Hematopoietic multipotent progenitor cell treated with erythropoietin and hydrocortisone succinate and interleukin-3 and kit ligand, for 6 days (in vitro differentiated cells): ENCODE results near the gene LRRTM2.

Experiments used
- DNase-seq: peaks from one replicate; pipeline ENCODE4 v3.0.0-alpha.2; 2015

The LRRTM2 gene

GRCh38 chr5:138878437-138879235 lies 3.5 kb upstream of the LRRTM2 start:
- DNase-seq = no peak

- DNase-seq = no peak
These were observed 1.7 kb upstream of the LRRTM2 start for GRCh38 chr5:138876811-138877210.

- no peak for DNase-seq
These were observed 811 bp upstream of the LRRTM2 start for GRCh38 chr5:138875946-138876345.

- no peak for DNase-seq
These were observed 379 bp upstream of the LRRTM2 start for GRCh38 chr5:138875552-138875875.

- no peak for DNase-seq
These were observed 894 bp downstream of the LRRTM2 start for GRCh38 chr5:138874241-138874640.

- DNase-seq = no peak
These were observed 1.5 kb downstream of the LRRTM2 start for GRCh38 chr5:138873466-138874221.

GRCh38 chr5:138872841-138873465 lies 2.2 kb downstream of the LRRTM2 start:
- DNase-seq = no peak

GRCh38 chr5:138870611-138871010 lies 4.5 kb downstream of the LRRTM2 start:
- no peak for DNase-seq

GRCh38 chr5:138869763-138870500 lies 5.2 kb downstream of the LRRTM2 start:
- no peak for DNase-seq

- DNase-seq = no peak
These were observed 6.1 kb downstream of the LRRTM2 start for GRCh38 chr5:138869038-138869437.

GRCh38 chr5:138867011-138867410 lies 8.1 kb downstream of the LRRTM2 start:
- no peak for DNase-seq

GRCh38 chr5:138853132-138853531 lies 22.0 kb downstream of the LRRTM2 start:
- DNase-seq = no peak

GRCh38 chr5:138850865-138851435 lies 24.2 kb downstream of the LRRTM2 start:
- peak; percentile 39 for DNase-seq

GRCh38 chr5:138849882-138850281 lies 25.3 kb downstream of the LRRTM2 start:
- DNase-seq = no peak

- DNase-seq = peak; percentile 38
These were observed 25.7 kb downstream of the LRRTM2 start for GRCh38 chr5:138849439-138849838.

- no peak for DNase-seq
These were observed 30.2 kb downstream of the LRRTM2 start for GRCh38 chr5:138844812-138845513.

- DNase-seq = no peak
These were observed 31.0 kb downstream of the LRRTM2 start for GRCh38 chr5:138844125-138844461.

- no peak for DNase-seq
These were observed 31.6 kb downstream of the LRRTM2 start for GRCh38 chr5:138843316-138844124.

- no peak for DNase-seq
These were observed 33.6 kb downstream of the LRRTM2 start for GRCh38 chr5:138841531-138841930.

GRCh38 chr5:138840103-138840502 lies 35.0 kb downstream of the LRRTM2 start:
- DNase-seq = no peak

GRCh38 chr5:138837160-138837559 lies 38.0 kb downstream of the LRRTM2 start:
- no peak for DNase-seq
